GM18502 (cell line): Measurements from ENCODE around the gene CTIF.

ENCODE experiments used
- ATAC-seq: cut with Tn5 transposase; IDR thresholded peaks from one replicate; pipeline ENCODE4 v1.9.1; 2021; ENCODE audit warnings: mild to moderate bottlenecking; ENCODE audit not compliant: unreplicated experiment, poor library complexity

CTIF gene

GRCh38 chr18:48884306-48884705 lies 345.5 kb downstream of the CTIF start:
- no peak for ATAC-seq

DNA sequence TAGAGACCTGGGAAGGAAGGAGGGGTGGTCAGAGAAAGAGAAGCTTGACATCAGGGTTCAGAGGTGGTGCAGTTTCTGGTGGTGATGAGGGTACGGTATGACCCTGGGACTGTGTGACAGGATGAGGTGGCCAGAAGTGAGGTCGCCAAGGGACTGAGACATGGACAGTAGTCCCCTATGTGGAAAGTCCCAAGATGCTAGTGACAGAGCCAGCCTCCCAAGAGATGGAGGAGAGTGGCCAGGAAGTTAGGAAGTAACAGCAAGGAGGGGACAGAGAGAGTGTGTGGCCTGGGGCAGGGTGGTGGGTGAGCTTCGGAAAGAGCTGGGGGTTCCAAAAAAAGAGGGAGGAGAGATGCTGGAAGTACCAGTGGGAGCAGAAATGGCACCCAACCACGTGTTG lies 345.9 kb downstream of the CTIF start:
- ATAC-seq, result no peak

DNA sequence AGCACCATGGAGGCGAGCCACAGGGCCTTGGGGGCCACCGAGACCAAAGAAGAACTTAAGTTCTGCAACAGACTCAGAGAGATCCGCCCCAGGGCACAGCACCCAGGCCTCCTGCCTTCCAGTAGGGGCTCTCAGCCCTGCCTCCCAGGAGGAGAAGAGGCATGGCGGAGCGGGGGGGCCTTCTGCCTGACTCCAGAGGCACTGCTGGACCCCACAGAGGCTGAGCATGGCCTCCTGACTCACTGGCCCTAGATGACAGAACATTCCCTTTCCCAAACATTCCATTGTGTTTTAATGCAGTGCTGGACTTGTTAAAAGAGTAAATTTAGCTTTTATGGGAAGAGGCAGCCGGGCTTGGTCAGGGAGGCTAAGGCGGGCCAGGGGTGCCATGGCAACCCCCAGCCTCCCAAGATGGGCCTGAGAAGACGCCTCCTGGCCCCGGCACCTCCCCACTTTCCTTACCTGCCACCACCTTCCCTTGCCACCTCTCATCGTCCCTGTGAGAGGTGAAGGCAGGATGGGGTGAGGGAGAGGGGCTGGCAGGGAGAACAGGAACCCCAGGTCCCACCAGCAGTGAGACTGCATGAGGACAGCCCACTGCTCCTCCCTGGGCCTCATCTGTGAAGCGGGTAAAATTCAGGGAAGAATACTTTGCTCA lies 346.6 kb downstream of the CTIF start:
- ATAC-seq, result no peak

- no peak for ATAC-seq
These were observed 347.1 kb downstream of the CTIF start for GRCh38 chr18:48885924-48886400.

- ATAC-seq, result no peak
These were observed 347.9 kb downstream of the CTIF start for GRCh38 chr18:48886520-48887293.

DNA sequence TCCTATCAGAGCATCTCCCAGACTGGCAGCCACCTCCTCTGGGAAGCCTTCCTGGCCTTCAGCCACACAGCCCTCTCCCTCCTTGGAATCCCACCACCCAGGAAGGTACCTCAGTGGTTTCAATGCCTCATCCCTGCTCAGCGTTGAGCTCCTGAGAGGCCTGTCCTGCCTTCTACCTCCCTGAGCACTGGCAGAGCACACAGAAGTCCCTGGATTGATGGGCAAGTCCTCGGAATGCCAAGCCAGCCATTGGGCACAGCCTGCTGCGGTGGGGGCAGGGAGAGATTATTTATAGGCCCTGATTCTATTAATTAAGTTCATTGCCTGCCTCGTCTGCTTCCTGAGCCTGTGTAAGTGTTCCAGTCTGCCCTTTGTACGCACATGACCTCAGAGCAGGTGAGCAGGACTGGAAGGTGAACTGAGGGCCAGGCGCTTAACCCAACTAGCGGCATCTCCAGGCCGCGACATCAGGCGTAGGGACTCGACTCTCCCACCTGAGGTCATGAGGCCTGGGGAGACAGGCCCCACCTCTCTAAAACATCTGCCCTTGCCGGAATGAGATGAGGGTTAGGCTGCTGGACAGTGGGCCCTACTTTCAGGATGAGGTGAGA lies 348.6 kb downstream of the CTIF start:
- no peak for ATAC-seq

DNA sequence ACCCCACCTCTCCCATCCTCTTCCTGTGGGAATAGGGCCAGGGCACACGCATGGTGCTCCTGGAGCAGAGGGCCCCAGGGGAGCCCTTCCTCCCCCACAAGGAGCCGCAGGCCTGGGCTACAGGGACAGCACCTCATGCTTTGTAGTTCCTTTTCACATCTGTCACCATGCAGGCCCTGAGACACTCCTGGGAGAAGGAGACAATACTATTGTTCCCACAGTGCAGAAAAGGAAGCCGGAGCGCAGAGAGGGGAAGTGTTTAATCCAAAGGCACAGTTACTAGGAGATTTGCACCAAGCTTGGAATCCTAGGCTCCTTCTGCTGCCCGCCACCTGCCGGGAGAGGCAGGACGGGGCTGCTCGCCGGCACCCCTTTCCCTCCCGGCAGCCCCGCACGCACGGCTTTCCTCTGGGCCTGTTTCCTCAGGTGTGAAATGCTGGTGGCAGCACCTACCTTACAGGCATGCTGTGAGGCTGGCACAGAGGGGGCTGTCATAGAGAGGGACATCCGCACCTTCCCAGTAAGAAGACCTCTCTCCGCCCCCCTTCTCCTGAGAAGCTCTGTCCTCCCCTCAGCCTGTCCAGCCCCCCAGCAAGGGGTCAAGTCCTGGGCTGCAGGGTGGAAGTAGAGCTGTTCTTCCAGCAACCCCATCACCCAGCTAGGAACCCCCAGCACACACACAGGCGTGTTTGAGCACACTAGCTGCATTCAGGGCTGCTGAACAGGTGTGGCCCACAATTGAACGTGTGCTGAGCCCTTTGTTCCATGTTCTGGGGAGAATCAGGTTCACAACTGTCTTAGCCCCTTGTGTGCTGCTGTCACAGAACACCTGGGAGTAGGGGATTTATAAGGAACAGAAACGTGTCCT lies 349.3 kb downstream of the CTIF start:
- ATAC-seq, result no peak

DNA sequence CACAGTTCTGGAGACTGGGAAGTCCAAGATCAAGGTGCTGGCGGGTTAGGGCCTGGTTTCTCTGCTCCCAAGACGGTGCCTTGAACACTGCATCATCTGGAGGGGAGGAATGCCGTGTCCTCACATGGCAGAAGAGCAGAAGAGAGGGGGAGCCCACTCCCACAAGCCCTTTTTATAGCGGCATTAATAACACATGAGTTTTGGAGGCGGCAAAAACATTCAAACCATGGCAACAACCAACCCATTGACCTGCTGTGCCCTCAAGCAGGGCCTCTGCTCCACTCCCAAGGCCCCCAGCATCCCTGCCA lies 349.9 kb downstream of the CTIF start:
- no peak for ATAC-seq

DNA sequence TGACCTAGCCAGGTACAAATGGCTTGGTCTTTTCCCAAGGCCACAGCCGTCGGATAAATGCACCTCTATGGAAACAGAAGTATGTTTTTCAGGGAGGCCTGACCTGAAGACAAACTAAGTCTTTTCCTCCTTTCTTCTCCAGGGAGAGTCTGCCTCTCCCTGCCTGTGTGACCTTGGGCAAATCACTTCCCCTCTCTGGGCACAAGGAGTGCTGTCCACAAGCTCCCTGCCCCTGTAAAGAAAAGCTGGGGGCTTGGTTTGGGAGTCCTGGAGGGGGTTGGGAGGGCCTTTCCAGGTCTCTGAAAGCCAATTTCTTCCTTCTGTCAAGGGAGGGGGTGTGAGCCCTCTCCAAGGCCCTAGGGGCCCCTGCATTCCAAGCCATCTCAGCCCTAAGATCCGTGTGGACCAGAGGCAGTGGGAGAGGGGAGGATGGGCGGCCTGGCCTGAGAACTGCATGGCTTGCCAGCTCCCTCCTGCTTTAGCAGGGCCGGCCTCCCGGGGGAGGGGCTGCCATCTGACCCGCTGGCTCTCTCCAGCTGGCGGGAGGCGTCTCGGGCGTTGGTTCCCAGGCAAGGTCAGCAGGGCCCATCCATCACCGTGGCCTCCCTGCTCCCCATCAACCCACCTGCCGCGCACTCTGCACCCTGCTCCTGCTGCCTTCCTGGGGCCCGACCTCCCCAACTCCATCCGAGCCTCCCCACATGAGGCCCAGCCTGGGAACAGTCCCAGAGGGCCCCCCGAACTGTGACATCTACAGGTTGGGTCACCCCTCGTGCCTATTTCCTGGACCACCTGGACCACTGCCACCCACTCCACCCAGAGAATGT lies 350.5 kb downstream of the CTIF start:
- no peak for ATAC-seq

GRCh38 chr18:48889981-48890762 lies 351.3 kb downstream of the CTIF start:
- ATAC-seq, result no peak

GRCh38 chr18:48891721-48892120 lies 352.9 kb downstream of the CTIF start:
- ATAC-seq, result no peak

DNA sequence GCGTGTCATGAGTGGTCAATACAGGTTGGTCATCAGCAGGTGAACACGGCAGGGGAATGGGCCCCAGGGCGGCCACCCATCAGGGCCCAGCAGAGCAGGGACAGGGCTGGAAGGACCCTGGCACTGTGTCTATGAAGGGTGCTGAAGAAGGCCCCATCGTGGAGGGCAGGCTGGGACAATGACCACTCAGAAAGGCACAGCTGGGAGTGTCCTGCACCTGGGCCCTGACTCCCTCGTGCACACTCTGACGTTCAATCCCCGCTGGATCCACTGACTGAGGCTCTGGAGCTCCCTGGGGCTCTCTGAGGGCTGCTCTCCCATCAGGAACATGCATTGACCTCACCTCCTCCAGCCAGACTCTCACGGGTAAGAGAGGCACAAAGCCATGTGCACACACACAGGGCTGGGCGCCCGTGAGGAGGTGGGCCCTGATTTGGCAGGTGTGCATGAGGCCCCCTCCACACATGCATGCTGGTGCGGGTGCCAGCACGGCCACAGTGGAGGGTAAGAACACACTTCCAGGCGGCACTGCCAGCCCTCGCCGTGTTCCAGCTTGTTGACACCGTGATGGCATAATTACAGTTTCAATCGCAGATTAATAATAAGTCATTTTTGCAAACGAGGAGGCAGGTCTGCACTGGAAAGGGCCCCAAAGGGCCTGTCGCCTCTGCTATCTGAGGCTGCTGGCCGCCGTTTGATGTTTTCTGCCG lies 353.5 kb downstream of the CTIF start:
- no peak for ATAC-seq

GRCh38 chr18:48893061-48893607 lies 354.3 kb downstream of the CTIF start:
- ATAC-seq, result no peak

GRCh38 chr18:48893608-48894600 lies 355.1 kb downstream of the CTIF start:
- ATAC-seq, result no peak

GRCh38 chr18:48894799-48895346 lies 356.0 kb downstream of the CTIF start:
- ATAC-seq, result no peak

DNA sequence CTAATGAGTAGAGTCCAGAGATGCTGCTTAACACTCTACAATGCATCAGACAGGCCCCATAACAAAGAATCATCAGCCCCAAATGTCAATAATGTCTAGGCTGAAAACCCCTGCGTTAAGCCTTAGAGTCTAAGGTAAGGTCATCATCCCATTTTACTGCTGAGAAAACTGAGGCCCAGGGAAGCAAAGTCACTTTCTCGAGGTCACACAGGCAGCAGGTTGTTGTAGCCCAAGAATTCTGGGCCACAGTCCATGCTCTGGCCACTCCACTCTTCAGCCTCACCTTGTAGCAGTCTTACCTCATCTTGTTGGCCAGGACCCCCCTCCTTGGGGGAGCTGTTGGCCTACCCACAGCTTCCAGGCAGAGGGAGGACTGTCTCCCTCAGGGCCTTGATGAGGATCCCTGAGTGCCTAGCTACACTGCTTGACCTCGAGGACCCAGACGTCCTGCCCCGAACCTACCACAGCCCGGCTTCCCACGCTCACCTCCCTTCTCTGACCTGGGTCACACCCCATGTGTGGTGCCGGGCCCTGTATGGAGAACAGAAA lies 357.6 kb downstream of the CTIF start:
- no peak for ATAC-seq
